ENCODE results near the gene TMBIM4.

- TF ChIP-seq CTCF (IDR thresholded peaks at IDR 0.05) = no peak
- TF ChIP-seq POLR2A (IDR thresholded peaks at IDR 0.05) = no peak
- TF ChIP-seq EP300 (IDR thresholded peaks at IDR 0.05) = no peak
Measured at GRCh38 chr12:66085998-66086397, 83.8 kb downstream of the TMBIM4 start.
